Measurements from ENCODE around the gene METTL2A. TPM values are rescaled to one million over a fixed set of nuclear protein-coding genes. Genes with fewer than 3 reads are reported as not detected.
"Not testable (repeated sequence)": the region's sequence is repeated elsewhere in the genome, so short reads cannot be mapped to it uniquely, and the experiment has no call there.

Gene METTL2A
- total RNA-seq, 2 donors from 2014 or later = 20.4 to 30.2 TPM

- intact Hi-C loops (cut with DNase I) = no loop called here
- Histone ChIP-seq H3K27ac (peak within 1 kb of the TSS; percentile 91), H3K27me3 (no peaks in the 10 kb centered on the region), H3K4me1 (peaks cover 5% of the 10 kb centered on the region), H3K9ac (ENCODE audit: low read depth in 2 of 2, low read length in 2 of 2) (peak within 1 kb of the TSS; percentile 63 to 84), H3K4me3 (peak within 1 kb of the TSS; percentile 63), H3K9me3 (no peaks in the 10 kb centered on the region), H3K36me3 (no peaks in the 10 kb centered on the region)
- DNase-seq = peak; percentile 77
- TF ChIP-seq, protein P1, sequence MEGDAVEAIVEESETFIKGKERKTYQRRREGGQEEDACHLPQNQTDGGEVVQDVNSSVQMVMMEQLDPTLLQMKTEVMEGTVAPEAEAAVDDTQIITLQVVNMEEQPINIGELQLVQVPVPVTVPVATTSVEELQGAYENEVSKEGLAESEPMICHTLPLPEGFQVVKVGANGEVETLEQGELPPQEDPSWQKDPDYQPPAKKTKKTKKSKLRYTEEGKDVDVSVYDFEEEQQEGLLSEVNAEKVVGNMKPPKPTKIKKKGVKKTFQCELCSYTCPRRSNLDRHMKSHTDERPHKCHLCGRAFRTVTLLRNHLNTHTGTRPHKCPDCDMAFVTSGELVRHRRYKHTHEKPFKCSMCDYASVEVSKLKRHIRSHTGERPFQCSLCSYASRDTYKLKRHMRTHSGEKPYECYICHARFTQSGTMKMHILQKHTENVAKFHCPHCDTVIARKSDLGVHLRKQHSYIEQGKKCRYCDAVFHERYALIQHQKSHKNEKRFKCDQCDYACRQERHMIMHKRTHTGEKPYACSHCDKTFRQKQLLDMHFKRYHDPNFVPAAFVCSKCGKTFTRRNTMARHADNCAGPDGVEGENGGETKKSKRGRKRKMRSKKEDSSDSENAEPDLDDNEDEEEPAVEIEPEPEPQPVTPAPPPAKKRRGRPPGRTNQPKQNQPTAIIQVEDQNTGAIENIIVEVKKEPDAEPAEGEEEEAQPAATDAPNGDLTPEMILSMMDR (IDR thresholded peaks at IDR 0.05) = no peak
Measured at GRCh38 chr17:62478424-62478879, 54.8 kb downstream of the METTL2A start, which contains the start of gene TLK2. Gene TLK2, plus strand, starts transcription at chr17:62478825. Its CDS starts 2,301 bp downstream, at chr17:62481126.

GRCh38 chr17:62478880-62479638 lies 55.4 kb downstream of the METTL2A start:
- H3K36me3 ChIP-seq; H3K27me3 ChIP-seq; H3K9me3 ChIP-seq; intact Hi-C loops (cut with DNase I); H3K4me1 ChIP-seq: not testable (repeated sequence)
- Histone ChIP-seq H3K4me3 (peak overlapping the region; percentile 63), H3K9ac (ENCODE audit: low read depth in 2 of 2, low read length in 2 of 2) (peak overlapping the region; percentile 63 to 84), H3K27ac (peak overlapping the region; percentile 91)
- DNase-seq = peak; percentile 32

DNA sequence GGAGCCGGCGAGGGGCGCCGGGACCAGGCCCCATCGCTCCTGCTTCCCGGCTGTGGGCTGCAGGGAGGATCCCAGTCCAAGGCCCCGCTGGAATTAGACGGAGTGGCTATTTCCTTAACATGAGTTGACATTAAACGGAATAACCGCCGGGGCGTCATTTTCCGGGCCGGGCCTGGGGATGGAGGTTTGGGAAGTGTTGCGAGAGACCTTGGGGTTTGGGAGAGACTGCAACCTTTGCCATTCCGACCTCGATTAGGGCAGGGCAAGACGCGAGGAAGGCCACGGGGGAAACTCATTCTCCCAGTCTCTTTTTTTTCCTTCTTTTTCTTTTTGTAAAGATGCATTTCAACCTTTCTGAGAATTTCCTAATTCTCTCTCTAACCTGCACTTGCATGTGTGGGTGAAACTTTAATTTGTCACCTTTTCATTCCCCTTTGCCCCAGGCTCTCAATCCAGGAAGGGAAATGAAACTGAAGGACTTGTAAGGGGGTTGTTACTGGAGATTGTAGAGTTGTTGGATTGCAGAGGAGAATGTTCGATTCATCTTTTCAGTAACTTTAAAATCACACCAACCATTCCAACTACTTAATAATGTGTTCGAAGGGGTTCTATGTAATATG lies 56.1 kb downstream of the METTL2A start:
- H3K4me1 ChIP-seq; intact Hi-C loops (cut with DNase I); H3K27me3 ChIP-seq; H3K36me3 ChIP-seq; H3K9me3 ChIP-seq: not testable (repeated sequence)
- Histone ChIP-seq H3K9ac (ENCODE audit: low read depth in 2 of 2, low read length in 2 of 2) (peak overlapping the region; percentile 63 to 84), H3K27ac (peak overlapping the region; percentile 91), H3K4me3 (peak overlapping the region; percentile 63)
- peak; percentile 67 for DNase-seq

- DNase-seq; H3K27me3 ChIP-seq; H3K36me3 ChIP-seq; intact Hi-C loops (cut with DNase I); H3K9ac ChIP-seq (ENCODE audit: low read depth in 2 of 2, low read length in 2 of 2); H3K9me3 ChIP-seq; H3K4me3 ChIP-seq; H3K27ac ChIP-seq; H3K4me1 ChIP-seq: not testable (repeated sequence)
Measured at GRCh38 chr17:62482553-62482952, 58.9 kb downstream of the METTL2A start.

GRCh38 chr17:62490990-62491389 lies 67.3 kb downstream of the METTL2A start:
- H3K27ac ChIP-seq; H3K4me1 ChIP-seq; intact Hi-C loops (cut with DNase I); DNase-seq; H3K9ac ChIP-seq (ENCODE audit: low read depth in 2 of 2, low read length in 2 of 2); H3K36me3 ChIP-seq; H3K9me3 ChIP-seq; H3K4me3 ChIP-seq; H3K27me3 ChIP-seq: not testable (repeated sequence)

- H3K9ac ChIP-seq (ENCODE audit: low read depth in 2 of 2, low read length in 2 of 2); H3K36me3 ChIP-seq; H3K27me3 ChIP-seq; H3K4me1 ChIP-seq; H3K4me3 ChIP-seq; H3K27ac ChIP-seq; DNase-seq; H3K9me3 ChIP-seq; intact Hi-C loops (cut with DNase I): not testable (repeated sequence)
Measured at GRCh38 chr17:62493049-62493655, 69.5 kb downstream of the METTL2A start.

DNA sequence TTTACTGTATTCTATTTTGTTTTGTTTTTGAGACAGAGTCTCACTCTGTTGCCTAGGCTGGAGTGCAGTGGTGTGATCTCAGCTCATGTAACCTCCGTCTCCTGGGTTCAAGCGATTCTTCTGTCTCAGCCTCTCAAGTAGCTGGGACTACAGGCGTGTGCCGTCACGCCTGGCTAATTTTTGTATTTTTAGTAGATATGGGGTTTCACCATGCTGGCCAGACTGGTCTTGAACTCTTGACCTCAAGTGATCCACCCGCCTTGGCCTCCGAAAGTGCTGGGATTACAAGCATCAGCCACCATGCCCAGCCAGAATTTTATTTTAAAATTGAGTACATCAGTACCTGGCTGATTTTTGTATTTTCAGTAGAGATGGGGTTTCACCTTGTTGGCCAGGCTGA lies 70.4 kb downstream of the METTL2A start:
- H3K4me3 ChIP-seq; H3K9me3 ChIP-seq; intact Hi-C loops (cut with DNase I); H3K4me1 ChIP-seq; H3K36me3 ChIP-seq; H3K27me3 ChIP-seq; H3K9ac ChIP-seq (ENCODE audit: low read depth in 2 of 2, low read length in 2 of 2); H3K27ac ChIP-seq: not testable (repeated sequence)
- peak; percentile 4 for DNase-seq

- H3K4me1 ChIP-seq; H3K4me3 ChIP-seq; DNase-seq; H3K27me3 ChIP-seq; H3K9ac ChIP-seq (ENCODE audit: low read depth in 2 of 2, low read length in 2 of 2); intact Hi-C loops (cut with DNase I); H3K27ac ChIP-seq; H3K36me3 ChIP-seq; H3K9me3 ChIP-seq: not testable (repeated sequence)
Measured at GRCh38 chr17:62496344-62496743, 72.6 kb downstream of the METTL2A start.

GRCh38 chr17:62498796-62499195 lies 75.1 kb downstream of the METTL2A start:
- DNase-seq, H3K4me1 ChIP-seq, H3K9me3 ChIP-seq: not testable (repeated sequence)

More at GRCh38 chr17:62498796-62499195, 75.1 kb downstream of the METTL2A start:
- H3K36me3 ChIP-seq; H3K27ac ChIP-seq; H3K27me3 ChIP-seq; intact Hi-C loops (cut with DNase I); H3K4me3 ChIP-seq; H3K9ac ChIP-seq (ENCODE audit: low read depth in 2 of 2, low read length in 2 of 2): not testable (repeated sequence)

Other genes with a start within 250 kb of the METTL2A start
- gene EFCAB3, start 43.3 kb upstream of the METTL2A start, total RNA-seq = not detected
- 10 to 100 TPM; 39.0 to 44.1 TPM for gene TLK2, start 54.9 kb downstream of the METTL2A start, total RNA-seq
- 10 to 100 TPM in 1 of 2 donors, 1 to 10 TPM in 1; 6.4 to 10.9 TPM for gene MRC2, start 203.8 kb downstream of the METTL2A start, total RNA-seq

Data from colonic mucosa (tissue), 4 donors.